GM23248 (cell line): ENCODE data around the gene RP9. TPM values are rescaled to one million over a fixed set of nuclear protein-coding genes. Genes with fewer than 3 reads are reported as not detected.

Experiments
- DNase-seq: peaks from one replicate; pipeline ENCODE4 v3.0.0-alpha.2; 2015
- H2AFZ ChIP-seq: fragments of 200-600 bp; sonication (generic); 2 replicates; pipeline ENCODE4 v1.6.1; 2016; ENCODE audit warnings: antibody characterized with exemption
- H3F3A ChIP-seq: fragments of 200-600 bp; sonication (generic); 2 replicates; pipeline ENCODE4 v1.6.1; 2016; ENCODE audit warnings: mild to moderate bottlenecking, antibody characterized with exemption, mixed run types; ENCODE audit not compliant: insufficient read depth
- H3K27ac ChIP-seq: fragments of 200-600 bp; sonication (generic); 2 replicates; pipeline ENCODE4 v1.5.1; 2016; ENCODE audit warnings: mild to moderate bottlenecking
- H3K27me3 ChIP-seq: fragments of 200-600 bp; sonication (generic); replicated peaks from 2 replicates; pipeline ENCODE4 v1.6.1; 2016; ENCODE audit warnings: mild to moderate bottlenecking; ENCODE audit not compliant: insufficient read depth
- H3K36me3 ChIP-seq: fragments of 200-600 bp; sonication (generic); 2 replicates; pipeline ENCODE4 v1.6.1; 2016; ENCODE audit warnings: low read depth, mild to moderate bottlenecking
- H3K4me1 ChIP-seq: fragments of 200-600 bp; sonication (generic); 2 replicates; pipeline ENCODE4 v1.6.1; 2016; ENCODE audit warnings: mild to moderate bottlenecking; ENCODE audit not compliant: insufficient read depth
- H3K4me2 ChIP-seq: fragments of 200-600 bp; sonication (generic); one replicate; pipeline ENCODE4 v1.6.1; 2016; ENCODE audit warnings: mild to moderate bottlenecking; ENCODE audit not compliant: unreplicated experiment
- H3K4me3 ChIP-seq: fragments of 200-600 bp; sonication (generic); 2 replicates; pipeline ENCODE4 v1.5.1; 2016; ENCODE audit warnings: mild to moderate bottlenecking
- H3K79me2 ChIP-seq: fragments of 200-600 bp; sonication (generic); 2 replicates; pipeline ENCODE4 v1.6.1; 2016; ENCODE audit warnings: mild to moderate bottlenecking; ENCODE audit not compliant: insufficient read depth
- H3K9ac ChIP-seq: fragments of 200-600 bp; sonication (generic); 2 replicates; pipeline ENCODE4 v1.6.1; 2016; ENCODE audit warnings: mild to moderate bottlenecking
- H3K9me2 ChIP-seq: fragments of 200-600 bp; sonication (generic); 2 replicates; pipeline ENCODE4 v1.6.1; 2016; ENCODE audit warnings: mixed run types, mild to moderate bottlenecking, moderate library complexity; ENCODE audit not compliant: insufficient read depth
- H3K9me3 ChIP-seq: fragments of 200-600 bp; sonication (generic); one replicate; pipeline ENCODE4 v1.6.1; 2017; ENCODE audit warnings: low read depth
- H4K20me1 ChIP-seq: fragments of 200-600 bp; sonication (generic); 2 replicates; pipeline ENCODE4 v1.6.0; 2016; ENCODE audit not compliant: insufficient read depth
- EZH2 ChIP-seq: fragments of 200-600 bp; sonication (generic); IDR thresholded peaks from 2 replicates; pipeline ENCODE4 v1.6.1; 2018; ENCODE audit warnings: antibody characterized with exemption, mild to moderate bottlenecking; ENCODE audit not compliant: insufficient read depth, poor library complexity, severe bottlenecking
- EZH2phosphoT487 ChIP-seq: fragments of 200-600 bp; sonication (generic); IDR thresholded peaks from 2 replicates; pipeline ENCODE4 v1.6.1; 2018; ENCODE audit warnings: antibody characterized with exemption, moderate library complexity, mild to moderate bottlenecking, low read depth; ENCODE audit not compliant: insufficient read depth
- WGBS, 2 experiments: methylation state at CpG; one replicate each; pipeline ENCODE4 v1.1.6; 2015 to 2017; ENCODE audit warnings: low lambda C conversion rate in 2 of 2, low coverage in 1 of 2; ENCODE audit errors: missing lambda C conversion rate in 2 of 2; 5-methylcytosine and 5-hydroxymethylcytosine counted together
- in situ Hi-C: fragments of 300-500 bp; cut with MboI; formaldehyde crosslinking; loops from 2 replicates; pipeline ENCODE4 v1.15.0; 2020
- polyA plus RNA-seq: library from polyadenylated mRNA; unstranded; fragments of >200 nt; fragmentation: Nextera tagmentation; extraction: Ambion mirVana; gene quantifications from 2 replicates; pipeline ENCODE4 v1.2.1, GENCODE V29; 2016
- total RNA-seq: library from RNA; depleted of rRNA; stranded (reverse); fragments of >200 nt; shearing (Covaris generic); gene quantifications from 2 replicates; pipeline ENCODE4 v1.2.3, GENCODE V29; 2014

The RP9 gene
- total and polyA plus RNA-seq, 2 experiments from 2014 or later, result 9.5 to 24.7 TPM

- no peak overlapping the region for H3K4me2 ChIP-seq
- no peak overlapping the region for H3K27ac ChIP-seq
- in situ Hi-C loops, result no loop called here
- H3K9ac ChIP-seq, result no peak overlapping the region
- H3F3A ChIP-seq, result no peaks in the 10 kb centered on the region; the same call in 1 of the 2 replicates
- no peak overlapping the region for H2AFZ ChIP-seq
- no peak for DNase-seq
- H4K20me1 ChIP-seq, result no peaks in the 10 kb centered on the region
- H3K36me3 ChIP-seq, result no peaks in the 10 kb centered on the region
- no peak overlapping the region for H3K4me3 ChIP-seq
- TF ChIP-seq EZH2phosphoT487, result no peak
- TF ChIP-seq EZH2, result no peak
- no peaks in the 10 kb centered on the region for H3K27me3 ChIP-seq
- no peaks in the 10 kb centered on the region for H3K9me2 ChIP-seq
- no peaks in the 10 kb centered on the region for H3K79me2 ChIP-seq
- H3K4me1 ChIP-seq, result no peaks in the 10 kb centered on the region
- H3K9me3 ChIP-seq, result no peaks in the 10 kb centered on the region
- WGBS, 2 experiments, result 78 to 79% methylated on average over 2 of the region's 2 CpGs
Measured at GRCh38 chr7:33087858-33088257, 21.3 kb downstream of the RP9 start.

- no peaks in the 10 kb centered on the region for H3K79me2 ChIP-seq
- no peaks in the 10 kb centered on the region for H3K27me3 ChIP-seq
- H2AFZ ChIP-seq, result no peak overlapping the region
- H3F3A ChIP-seq, result no peaks in the 10 kb centered on the region; the same call in 1 of the 2 replicates
- no peaks in the 10 kb centered on the region for H3K9me2 ChIP-seq
- in situ Hi-C loops, result no loop called here
- no peak for DNase-seq
- WGBS, 2 experiments, result 52 to 58% methylated on average over 2 of the region's 2 CpGs
- H3K4me1 ChIP-seq, result no peaks in the 10 kb centered on the region
- no peak overlapping the region for H3K4me3 ChIP-seq
- no peak overlapping the region for H3K4me2 ChIP-seq
- H3K9me3 ChIP-seq, result no peaks in the 10 kb centered on the region
- no peak for TF ChIP-seq EZH2
- TF ChIP-seq EZH2phosphoT487, result no peak
- H3K9ac ChIP-seq, result no peak overlapping the region
- H3K36me3 ChIP-seq, result no peaks in the 10 kb centered on the region
- H3K27ac ChIP-seq, result no peak overlapping the region
- H4K20me1 ChIP-seq, result no peaks in the 10 kb centered on the region
Measured at GRCh38 chr7:33087356-33087755, 21.8 kb downstream of the RP9 start.

- Histone ChIP-seq H3F3A (no peaks in the 10 kb centered on the region), H3K9ac (no peak overlapping the region), H3K36me3 (no peaks in the 10 kb centered on the region), H3K27me3 (peaks cover 9% of the 10 kb centered on the region; the same call in 1 of the 2 replicates), H2AFZ (no peak overlapping the region), H3K9me2 (no peaks in the 10 kb centered on the region), H3K4me2 (no peak overlapping the region), H4K20me1 (no peaks in the 10 kb centered on the region), H3K4me3 (no peak overlapping the region), H3K79me2 (no peaks in the 10 kb centered on the region), H3K9me3 (no peaks in the 10 kb centered on the region), H3K4me1 (no peaks in the 10 kb centered on the region), H3K27ac (no peak overlapping the region)
- DNase-seq, result no peak
- WGBS, 2 experiments, result 69 to 70% methylated on average over 9 of the region's 9 CpGs
- in situ Hi-C loops, result no loop called here
- TF ChIP-seq EZH2phosphoT487 (no peak), EZH2 (no peak)
Measured at GRCh38 chr7:33079763-33080690, 29.2 kb downstream of the RP9 start.

- Histone ChIP-seq H3K4me2 (no peak overlapping the region), H3K4me3 (no peak overlapping the region), H3K9me2 (no peaks in the 10 kb centered on the region), H3K79me2 (no peaks in the 10 kb centered on the region), H2AFZ (no peak overlapping the region), H3K27me3 (peaks cover 9% of the 10 kb centered on the region; the same call in 1 of the 2 replicates), H3K27ac (no peak overlapping the region), H3K9ac (no peak overlapping the region), H3F3A (no peaks in the 10 kb centered on the region), H3K36me3 (no peaks in the 10 kb centered on the region), H4K20me1 (no peaks in the 10 kb centered on the region), H3K4me1 (no peaks in the 10 kb centered on the region), H3K9me3 (no peaks in the 10 kb centered on the region)
- 87 to 92% methylated on average over 2 of the region's 2 CpGs for WGBS, 2 experiments
- DNase-seq, result no peak
- in situ Hi-C loops, result no loop called here
- TF ChIP-seq EZH2phosphoT487 (no peak), EZH2 (no peak)
Measured at GRCh38 chr7:33079096-33079495, 30.1 kb downstream of the RP9 start.
